Smooth muscle cell (in vitro differentiated cells): ENCODE data around the gene SLC25A20. TPM values are rescaled to one million over a fixed set of nuclear protein-coding genes. Genes with fewer than 3 reads are reported as not detected.

Experiments
- DNase-seq: peaks from one replicate; lab custom pipeline; 2025; ENCODE audit not compliant: unreplicated experiment; lab: John Stamatoyannopoulos, UW
- H2AFZ ChIP-seq: fragments of 200-600 bp; sonication (generic); 2 replicates; pipeline ENCODE4 v1.6.0; 2016; ENCODE audit warnings: antibody characterized with exemption, low read depth, mild to moderate bottlenecking
- H3F3A ChIP-seq: fragments of 200-600 bp; sonication (generic); 2 replicates; pipeline ENCODE4 v1.6.0; 2017; ENCODE audit warnings: antibody characterized with exemption, low read depth
- H3K27ac ChIP-seq: fragments of 200-600 bp; sonication (generic); 2 replicates; pipeline ENCODE4 v1.5.1; 2016; ENCODE audit warnings: low read depth, mild to moderate bottlenecking
- H3K27me3 ChIP-seq: fragments of 200-600 bp; sonication (generic); 2 replicates; pipeline ENCODE4 v1.6.1; 2016; ENCODE audit warnings: low read depth, mild to moderate bottlenecking
- H3K36me3 ChIP-seq: fragments of 200-600 bp; sonication (generic); 2 replicates; pipeline ENCODE4 v1.5.1; 2016; ENCODE audit warnings: low read depth
- H3K4me1 ChIP-seq: fragments of 200-600 bp; sonication (generic); 2 replicates; pipeline ENCODE4 v1.5.1; 2016; ENCODE audit warnings: low read depth
- H3K4me2 ChIP-seq: fragments of 200-600 bp; sonication (generic); 2 replicates; pipeline ENCODE4 v1.6.0; 2016; ENCODE audit warnings: mild to moderate bottlenecking
- H3K4me3 ChIP-seq: fragments of 200-600 bp; sonication (generic); 2 replicates; pipeline ENCODE4 v1.5.1; 2016; ENCODE audit warnings: mild to moderate bottlenecking
- H3K79me2 ChIP-seq: fragments of 200-600 bp; sonication (generic); 2 replicates; pipeline ENCODE4 v1.6.0; 2016; ENCODE audit warnings: low read depth, mild to moderate bottlenecking
- H3K9ac ChIP-seq: fragments of 200-600 bp; sonication (generic); 2 replicates; pipeline ENCODE4 v1.6.0; 2016; ENCODE audit warnings: low read depth
- H3K9me3 ChIP-seq: fragments of 200-600 bp; sonication (generic); replicated peaks from 2 replicates; pipeline ENCODE4 v1.5.1; 2016; ENCODE audit warnings: low read depth
- H4K20me1 ChIP-seq: fragments of 200-600 bp; sonication (generic); 2 replicates; pipeline ENCODE4 v1.6.0; 2016; ENCODE audit warnings: low read depth
- CTCF ChIP-seq: fragments of 200-600 bp; sonication (generic); IDR thresholded peaks from 2 replicates; pipeline ENCODE4 v1.5.1; 2017; ENCODE audit warnings: borderline replicate concordance, mild to moderate bottlenecking, antibody characterized with exemption; ENCODE audit not compliant: insufficient read depth, poor library complexity, severe bottlenecking
- WGBS: methylation state at CpG from one replicate; pipeline ENCODE4 v1.1.7; 2016; ENCODE audit warnings: low lambda C conversion rate; 5-methylcytosine and 5-hydroxymethylcytosine counted together
- polyA plus RNA-seq: library from polyadenylated mRNA; unstranded; fragments of >200 nt; fragmentation: Nextera tagmentation; extraction: Ambion mirVana; gene quantifications from 2 replicates; pipeline ENCODE4 v1.2.1, GENCODE V29; 2016
- total RNA-seq: library from RNA; depleted of rRNA; stranded (reverse); fragments of >200 nt; gene quantifications from 2 replicates; pipeline ENCODE4 v1.2.3, GENCODE V29; 2014

Gene SLC25A20
- total and polyA plus RNA-seq, 2 experiments from 2014 or later: 8.9 to 12.1 TPM

GRCh38 chr3:48896936-48897335, 1.7 kb downstream of the SLC25A20 start:
- H3K36me3 ChIP-seq: no peaks in the 10 kb centered on the region
- H2AFZ ChIP-seq: no peak overlapping the region
- no peak for DNase-seq
- H3K4me2 ChIP-seq: no peak overlapping the region
- H3K79me2 ChIP-seq: no peaks in the 10 kb centered on the region
- TF ChIP-seq CTCF: no peak
- H4K20me1 ChIP-seq: no peaks in the 10 kb centered on the region
- H3K4me3 ChIP-seq: no peak overlapping the region
- no peak overlapping the region for H3K27ac ChIP-seq
- H3K9ac ChIP-seq: no peak overlapping the region
- no peaks in the 10 kb centered on the region for H3K9me3 ChIP-seq
- no peaks in the 10 kb centered on the region for H3K27me3 ChIP-seq
- no peaks in the 10 kb centered on the region for H3F3A ChIP-seq
- 90% methylated on average over 2 of the region's 2 CpGs for WGBS
- H3K4me1 ChIP-seq: peaks cover 7% of the 10 kb centered on the region

DNA sequence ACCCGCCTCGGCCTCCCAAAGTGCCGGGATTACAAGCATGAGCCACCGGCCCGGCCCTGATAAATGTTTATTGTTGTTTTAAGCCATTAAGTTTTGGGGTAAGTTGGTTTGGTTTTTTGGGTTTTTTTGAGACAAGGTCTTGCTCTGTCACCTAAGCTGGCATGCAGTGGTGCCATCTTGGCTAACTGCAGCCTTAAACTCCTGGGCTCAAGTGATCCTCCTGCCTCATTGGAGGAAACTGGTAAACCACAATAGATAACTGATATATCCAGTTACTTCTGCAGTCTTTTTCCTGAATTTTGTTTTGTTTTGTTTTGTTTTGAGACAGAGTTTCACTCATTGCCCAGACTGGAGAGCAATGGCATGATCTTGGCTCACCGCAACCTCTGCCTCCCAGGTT, 4.2 kb downstream of the SLC25A20 start:
- Histone ChIP-seq H3K9me3 (no peaks in the 10 kb centered on the region), H3K79me2 (no peaks in the 10 kb centered on the region), H3K9ac (no peak overlapping the region), H4K20me1 (no peaks in the 10 kb centered on the region), H3K27me3 (no peaks in the 10 kb centered on the region), H3F3A (no peaks in the 10 kb centered on the region), H3K27ac (no peak overlapping the region), H2AFZ (no peak overlapping the region), H3K4me1 (peaks cover 7% of the 10 kb centered on the region), H3K36me3 (no peaks in the 10 kb centered on the region), H3K4me2 (no peak overlapping the region), H3K4me3 (no peak overlapping the region)
- TF ChIP-seq CTCF: no peak
- 97% methylated on average over 6 of the region's 6 CpGs for WGBS
- no peak for DNase-seq

DNA sequence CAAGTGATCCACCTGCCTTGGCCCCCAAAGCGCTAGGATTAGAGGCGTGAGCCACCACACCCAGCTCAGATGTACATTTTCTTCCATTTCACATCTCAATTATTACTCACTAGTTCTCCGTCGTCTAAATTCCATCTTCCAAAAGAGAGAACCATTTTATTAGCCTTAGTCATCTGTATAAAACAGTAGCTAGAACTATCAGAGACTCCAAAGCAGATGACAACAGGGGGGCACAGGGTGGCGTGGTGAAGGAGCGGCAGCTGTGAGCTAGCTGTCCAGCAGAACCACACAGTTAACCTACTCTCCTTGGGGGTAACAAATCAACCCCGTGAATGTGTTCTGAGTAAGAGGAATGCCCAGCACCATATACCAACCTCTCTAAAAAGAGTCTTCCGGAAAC, 7.1 kb downstream of the SLC25A20 start:
- TF ChIP-seq CTCF: no peak
- Histone ChIP-seq H3K4me2 (no peak overlapping the region), H3K9me3 (no peaks in the 10 kb centered on the region), H3K9ac (no peak overlapping the region), H4K20me1 (no peaks in the 10 kb centered on the region), H3K4me3 (no peak overlapping the region), H3K36me3 (no peaks in the 10 kb centered on the region), H3F3A (no peaks in the 10 kb centered on the region), H3K27ac (no peak overlapping the region), H3K27me3 (no peaks in the 10 kb centered on the region), H3K79me2 (peaks cover 4% of the 10 kb centered on the region), H2AFZ (no peak overlapping the region), H3K4me1 (no peaks in the 10 kb centered on the region)
- no peak for DNase-seq
- 90% methylated on average over 8 of the region's 8 CpGs for WGBS

GRCh38 chr3:48885753-48886152, 12.9 kb downstream of the SLC25A20 start:
- no peak for DNase-seq
- no peaks in the 10 kb centered on the region for H3F3A ChIP-seq
- no peak for TF ChIP-seq CTCF
- no peaks in the 10 kb centered on the region for H3K27me3 ChIP-seq
- H3K27ac ChIP-seq: no peak overlapping the region
- no peaks in the 10 kb centered on the region for H3K9me3 ChIP-seq
- H3K36me3 ChIP-seq: no peaks in the 10 kb centered on the region
- H4K20me1 ChIP-seq: no peaks in the 10 kb centered on the region
- H3K4me2 ChIP-seq: no peak overlapping the region
- H3K4me3 ChIP-seq: no peak overlapping the region
- no peak overlapping the region for H3K9ac ChIP-seq
- peaks cover 4% of the 10 kb centered on the region for H3K79me2 ChIP-seq
- no peaks in the 10 kb centered on the region for H3K4me1 ChIP-seq
- H2AFZ ChIP-seq: no peak overlapping the region
